ENCODE measurements around the gene SCAND1. TPM values are rescaled to one million over a fixed set of nuclear protein-coding genes. Genes with fewer than 3 reads are reported as not detected.
"Not testable (repeated sequence)": the region's sequence is repeated elsewhere in the genome, so short reads cannot be mapped to it uniquely, and the experiment has no call there.

The SCAND1 gene
- total RNA-seq = 10 to 100 TPM; 65.5 to 70.0 TPM

GRCh38 chr20:35954200-35954906, at the start of gene SCAND1:
SCAND1 (minus strand) TSS chr20:35954502; CDS start chr20:35954284, 218 bp downstream.
- peak within 1 kb of the TSS; percentile 100 for H3K27ac Mint-ChIP-seq
- H3K4me3 Mint-ChIP-seq = peak within 1 kb of the TSS; percentile 99
- CTCF ChIA-PET = interaction anchor here (0.6 to 4.4 kb wide), 49 partner anchors 9 to 1945 kb away, joined by 3 to 49 read pairs (median 4); partner anchors contain the start of genes AAR2, CEP250, CPNE1 and EDEM2
- H3K27me3 Mint-ChIP-seq = no peaks in the 10 kb centered on the region
- POLR2A ChIA-PET = interaction anchor here (0.6 to 4.0 kb wide), 57 partner anchors 9 to 1961 kb away, joined by 3 to 133 read pairs (median 5); partner anchors contain the start of genes AAR2, CEP250, CNBD2 and CPNE1
- H3K36me3 Mint-ChIP-seq (ENCODE audit: low read depth) = peaks cover 13% of the 10 kb centered on the region
- peaks cover 2% of the 10 kb centered on the region for H3K9me3 Mint-ChIP-seq
- peaks cover 25% of the 10 kb centered on the region for H3K4me1 Mint-ChIP-seq
- peak; percentile 97 for DNase-seq

GRCh38 chr20:36004045-36004444, 49.7 kb upstream of the SCAND1 start:
- no peaks in the 10 kb centered on the region for H3K4me1 Mint-ChIP-seq

GRCh38 chr20:36002855-36003254, 48.6 kb upstream of the SCAND1 start:
- ChIA-PET POLR2A (no interaction called here), CTCF (interaction anchor here (0.8 to 1.7 kb wide), 2 partner anchors 12 to 135 kb away, joined by 3 to 6 read pairs; no protein-coding TSS in a partner anchor)
- H3K27ac Mint-ChIP-seq = no peak overlapping the region
- no peak overlapping the region for H3K4me3 Mint-ChIP-seq
- no peak for DNase-seq
- H3K36me3 Mint-ChIP-seq (ENCODE audit: low read depth) = no peaks in the 10 kb centered on the region
- no peaks in the 10 kb centered on the region for H3K4me1 Mint-ChIP-seq
- peaks cover 2% of the 10 kb centered on the region for H3K9me3 Mint-ChIP-seq
- H3K27me3 Mint-ChIP-seq = peaks cover 5% of the 10 kb centered on the region

More at GRCh38 chr20:36004045-36004444, 49.7 kb upstream of the SCAND1 start:
- H3K9me3 Mint-ChIP-seq = peaks cover 2% of the 10 kb centered on the region
- H3K36me3 Mint-ChIP-seq (ENCODE audit: low read depth) = no peaks in the 10 kb centered on the region
- CTCF ChIA-PET = interaction anchor here (1.3 to 1.7 kb wide), 3 partner anchors 11 to 196 kb away, joined by 4 to 6 read pairs (median 5); no protein-coding TSS in a partner anchor
- H3K4me3 Mint-ChIP-seq = no peak overlapping the region
- H3K27me3 Mint-ChIP-seq = peaks cover 5% of the 10 kb centered on the region
- POLR2A ChIA-PET = no interaction called here
- H3K27ac Mint-ChIP-seq = no peak overlapping the region
- DNase-seq = no peak

- H3K27me3 Mint-ChIP-seq; CTCF ChIA-PET; DNase-seq; H3K36me3 Mint-ChIP-seq (ENCODE audit: low read depth); H3K4me3 Mint-ChIP-seq; POLR2A ChIA-PET; H3K4me1 Mint-ChIP-seq; H3K9me3 Mint-ChIP-seq; H3K27ac Mint-ChIP-seq: not testable (repeated sequence)
Observed at GRCh38 chr20:36001331-36001730, 47.0 kb upstream of the SCAND1 start.

GRCh38 chr20:35996492-35996891, 42.2 kb upstream of the SCAND1 start:
- H3K27me3 Mint-ChIP-seq; DNase-seq; POLR2A ChIA-PET; H3K27ac Mint-ChIP-seq; H3K36me3 Mint-ChIP-seq (ENCODE audit: low read depth); H3K4me1 Mint-ChIP-seq; H3K9me3 Mint-ChIP-seq; H3K4me3 Mint-ChIP-seq: not testable (repeated sequence)
- CTCF ChIA-PET = interaction anchor here (1.3 to 10.9 kb wide), 2 partner anchors 49 to 142 kb away, joined by 3 to 244 read pairs; no protein-coding TSS in a partner anchor

GRCh38 chr20:35994994-35995453, 40.7 kb upstream of the SCAND1 start:
- ChIA-PET POLR2A (interaction anchor here (1.0 kb wide), 1 partner anchor 144 kb away, joined by 5 read pairs; no protein-coding TSS in a partner anchor), CTCF (interaction anchor here (0.5 to 10.9 kb wide), 15 partner anchors 16 to 379 kb away, joined by 3 to 244 read pairs (median 3); partner anchors contain the start of genes CNBD2 and SCAND1)
- H3K27ac Mint-ChIP-seq = no peak overlapping the region

GRCh38 chr20:35992713-35993335, 38.5 kb upstream of the SCAND1 start:
- Mint-ChIP-seq H3K36me3 (ENCODE audit: low read depth) (no peaks in the 10 kb centered on the region), H3K27ac (no peak overlapping the region), H3K4me1 (peaks cover 6% of the 10 kb centered on the region), H3K27me3 (peaks cover 17% of the 10 kb centered on the region), H3K4me3 (no peak overlapping the region), H3K9me3 (no peaks in the 10 kb centered on the region)
- ChIA-PET POLR2A (interaction anchor here (1.0 to 1.4 kb wide), 4 partner anchors 39 to 251 kb away, joined by 3 to 11 read pairs (median 4); partner anchors contain the start of genes RBM39 and SCAND1), CTCF (interaction anchor here (0.6 to 10.9 kb wide), 43 partner anchors 8 to 870 kb away, joined by 3 to 244 read pairs (median 5); partner anchors contain the start of gene SCAND1)
- peak; percentile 50 for DNase-seq

More at GRCh38 chr20:35994994-35995453, 40.7 kb upstream of the SCAND1 start:
- no peaks in the 10 kb centered on the region for H3K9me3 Mint-ChIP-seq
- peaks cover 6% of the 10 kb centered on the region for H3K4me1 Mint-ChIP-seq
- H3K27me3 Mint-ChIP-seq = peaks cover 8% of the 10 kb centered on the region
- H3K36me3 Mint-ChIP-seq (ENCODE audit: low read depth) = no peaks in the 10 kb centered on the region
- peak; percentile 78 for DNase-seq
- H3K4me3 Mint-ChIP-seq = no peak overlapping the region

GRCh38 chr20:35991142-35991771, 37.0 kb upstream of the SCAND1 start:
- H3K27ac Mint-ChIP-seq = no peak overlapping the region

GRCh38 chr20:35988910-35989463, 34.7 kb upstream of the SCAND1 start:
- Mint-ChIP-seq H3K27me3 (peaks cover 15% of the 10 kb centered on the region), H3K27ac (no peak overlapping the region), H3K36me3 (ENCODE audit: low read depth) (no peaks in the 10 kb centered on the region), H3K4me3 (no peak overlapping the region), H3K4me1 (peaks cover 5% of the 10 kb centered on the region), H3K9me3 (no peaks in the 10 kb centered on the region)
- ChIA-PET POLR2A (no interaction called here), CTCF (no interaction called here)
- no peak for DNase-seq

More at GRCh38 chr20:35991142-35991771, 37.0 kb upstream of the SCAND1 start:
- POLR2A ChIA-PET = no interaction called here
- H3K4me3 Mint-ChIP-seq = no peak overlapping the region
- CTCF ChIA-PET = interaction anchor here (0.5 to 10.9 kb wide), 18 partner anchors 9 to 211 kb away, joined by 3 to 244 read pairs (median 6); partner anchors contain the start of gene SCAND1
- H3K4me1 Mint-ChIP-seq = peaks cover 6% of the 10 kb centered on the region
- DNase-seq = peak; percentile 21
- peaks cover 17% of the 10 kb centered on the region for H3K27me3 Mint-ChIP-seq
- no peaks in the 10 kb centered on the region for H3K36me3 Mint-ChIP-seq (ENCODE audit: low read depth)
- H3K9me3 Mint-ChIP-seq = no peaks in the 10 kb centered on the region

GRCh38 chr20:35985806-35986205, 31.5 kb upstream of the SCAND1 start:
- POLR2A ChIA-PET = interaction anchor here (2.4 kb wide), 1 partner anchor 32 kb away, joined by 7 read pairs; the partner anchor contains the start of gene SCAND1
- no peaks in the 10 kb centered on the region for H3K36me3 Mint-ChIP-seq (ENCODE audit: low read depth)
- peaks cover 2% of the 10 kb centered on the region for H3K4me1 Mint-ChIP-seq
- no peaks in the 10 kb centered on the region for H3K9me3 Mint-ChIP-seq
- H3K27me3 Mint-ChIP-seq = peaks cover 12% of the 10 kb centered on the region
- CTCF ChIA-PET = no interaction called here
- no peak overlapping the region for H3K27ac Mint-ChIP-seq
- no peak for DNase-seq
- no peak overlapping the region for H3K4me3 Mint-ChIP-seq

GRCh38 chr20:35984382-35984781, 30.1 kb upstream of the SCAND1 start:
- POLR2A ChIA-PET = interaction anchor here (2.4 kb wide), 1 partner anchor 30 kb away, joined by 7 read pairs; the partner anchor contains the start of gene SCAND1

GRCh38 chr20:35981969-35982368, 27.7 kb upstream of the SCAND1 start:
- H3K27ac Mint-ChIP-seq = no peak overlapping the region
- no peaks in the 10 kb centered on the region for H3K36me3 Mint-ChIP-seq (ENCODE audit: low read depth)
- H3K4me1 Mint-ChIP-seq = peaks cover 2% of the 10 kb centered on the region
- POLR2A ChIA-PET = no interaction called here
- CTCF ChIA-PET = interaction anchor here (5.9 kb wide), 1 partner anchor 10 kb away, joined by 42 read pairs; no protein-coding TSS in a partner anchor
- H3K27me3 Mint-ChIP-seq = peaks cover 3% of the 10 kb centered on the region
- H3K9me3 Mint-ChIP-seq = no peaks in the 10 kb centered on the region
- DNase-seq = peak; percentile 5
- no peak overlapping the region for H3K4me3 Mint-ChIP-seq

More at GRCh38 chr20:35984382-35984781, 30.1 kb upstream of the SCAND1 start:
- DNase-seq = no peak
- no peaks in the 10 kb centered on the region for H3K9me3 Mint-ChIP-seq
- CTCF ChIA-PET = interaction anchor here (1.2 to 5.9 kb wide), 2 partner anchors 7 to 1215 kb away, joined by 3 to 42 read pairs; no protein-coding TSS in a partner anchor
- H3K27ac Mint-ChIP-seq = no peak overlapping the region
- no peaks in the 10 kb centered on the region for H3K36me3 Mint-ChIP-seq (ENCODE audit: low read depth)
- H3K27me3 Mint-ChIP-seq = peaks cover 9% of the 10 kb centered on the region
- H3K4me3 Mint-ChIP-seq = no peak overlapping the region
- peaks cover 2% of the 10 kb centered on the region for H3K4me1 Mint-ChIP-seq
